ENCODE data around the gene AMPD2.
A peak's percentile ranks its signal among the peaks of the same experiment; 100 is the strongest.

AMPD2 gene

GRCh38 chr1:109618661-109619575, 719 bp upstream of the AMPD2 start:
- Histone ChIP-seq H3K9ac (ENCODE audit: low read length) (peak overlapping the region; percentile 72), H3K36me3 (ENCODE audit: control insufficient read depth, insufficient read depth, low read length) (no peaks in the 10 kb centered on the region), H3K4me1 (ENCODE audit: control insufficient read depth, insufficient read depth, low read length) (peaks cover 44% of the 10 kb centered on the region), H3K27me3 (ENCODE audit: control insufficient read depth, insufficient read depth, low read length) (no peaks in the 10 kb centered on the region), H3K9me3 (ENCODE audit: control insufficient read depth, low read length) (no peaks in the 10 kb centered on the region), H3K4me3 (ENCODE audit: low read length) (peak overlapping the region; percentile 49)

GRCh38 chr1:109620401-109620791, 759 bp downstream of the AMPD2 start:
- H3K4me1 ChIP-seq (ENCODE audit: control insufficient read depth, insufficient read depth, low read length) = peaks cover 47% of the 10 kb centered on the region
- no peaks in the 10 kb centered on the region for H3K9me3 ChIP-seq (ENCODE audit: control insufficient read depth, low read length)
- peak overlapping the region; percentile 60 for H3K4me3 ChIP-seq (ENCODE audit: low read length)
- no peaks in the 10 kb centered on the region for H3K36me3 ChIP-seq (ENCODE audit: control insufficient read depth, insufficient read depth, low read length)
- peak overlapping the region; percentile 72 for H3K9ac ChIP-seq (ENCODE audit: low read length)
- H3K27me3 ChIP-seq (ENCODE audit: control insufficient read depth, insufficient read depth, low read length) = no peaks in the 10 kb centered on the region

- peak overlapping the region; percentile 72 for H3K9ac ChIP-seq (ENCODE audit: low read length)
- H3K36me3 ChIP-seq (ENCODE audit: control insufficient read depth, insufficient read depth, low read length) = no peaks in the 10 kb centered on the region
- no peaks in the 10 kb centered on the region for H3K27me3 ChIP-seq (ENCODE audit: control insufficient read depth, insufficient read depth, low read length)
- peak overlapping the region; percentile 60 for H3K4me3 ChIP-seq (ENCODE audit: low read length)
- H3K9me3 ChIP-seq (ENCODE audit: control insufficient read depth, low read length) = no peaks in the 10 kb centered on the region
- peaks cover 47% of the 10 kb centered on the region for H3K4me1 ChIP-seq (ENCODE audit: control insufficient read depth, insufficient read depth, low read length)
These were observed 1.2 kb downstream of the AMPD2 start for GRCh38 chr1:109620841-109621286.

GRCh38 chr1:109621379-109622136, 1.9 kb downstream of the AMPD2 start:
- Histone ChIP-seq H3K9ac (ENCODE audit: low read length) (peak overlapping the region; percentile 72), H3K4me1 (ENCODE audit: control insufficient read depth, insufficient read depth, low read length) (peaks cover 47% of the 10 kb centered on the region), H3K27me3 (ENCODE audit: control insufficient read depth, insufficient read depth, low read length) (no peaks in the 10 kb centered on the region), H3K36me3 (ENCODE audit: control insufficient read depth, insufficient read depth, low read length) (no peaks in the 10 kb centered on the region), H3K9me3 (ENCODE audit: control insufficient read depth, low read length) (no peaks in the 10 kb centered on the region), H3K4me3 (ENCODE audit: low read length) (peak overlapping the region; percentile 60)

GRCh38 chr1:109622137-109622892, 2.7 kb downstream of the AMPD2 start:
- peak overlapping the region; percentile 72 for H3K9ac ChIP-seq (ENCODE audit: low read length)
- H3K27me3 ChIP-seq (ENCODE audit: control insufficient read depth, insufficient read depth, low read length) = no peaks in the 10 kb centered on the region
- H3K36me3 ChIP-seq (ENCODE audit: control insufficient read depth, insufficient read depth, low read length) = no peaks in the 10 kb centered on the region
- H3K9me3 ChIP-seq (ENCODE audit: control insufficient read depth, low read length) = no peaks in the 10 kb centered on the region
- H3K4me3 ChIP-seq (ENCODE audit: low read length) = no peak overlapping the region
- peaks cover 43% of the 10 kb centered on the region for H3K4me1 ChIP-seq (ENCODE audit: control insufficient read depth, insufficient read depth, low read length)

GRCh38 chr1:109622895-109623294, 3.3 kb downstream of the AMPD2 start:
- H3K36me3 ChIP-seq (ENCODE audit: control insufficient read depth, insufficient read depth, low read length) = no peaks in the 10 kb centered on the region
- no peaks in the 10 kb centered on the region for H3K27me3 ChIP-seq (ENCODE audit: control insufficient read depth, insufficient read depth, low read length)
- no peak overlapping the region for H3K4me3 ChIP-seq (ENCODE audit: low read length)
- no peak overlapping the region for H3K9ac ChIP-seq (ENCODE audit: low read length)
- peaks cover 38% of the 10 kb centered on the region for H3K4me1 ChIP-seq (ENCODE audit: control insufficient read depth, insufficient read depth, low read length)
- H3K9me3 ChIP-seq (ENCODE audit: control insufficient read depth, low read length) = no peaks in the 10 kb centered on the region

- peaks cover 33% of the 10 kb centered on the region for H3K4me1 ChIP-seq (ENCODE audit: control insufficient read depth, insufficient read depth, low read length)
- peaks cover 5% of the 10 kb centered on the region for H3K36me3 ChIP-seq (ENCODE audit: control insufficient read depth, insufficient read depth, low read length)
- H3K27me3 ChIP-seq (ENCODE audit: control insufficient read depth, insufficient read depth, low read length) = no peaks in the 10 kb centered on the region
- H3K9ac ChIP-seq (ENCODE audit: low read length) = no peak overlapping the region
- H3K9me3 ChIP-seq (ENCODE audit: control insufficient read depth, low read length) = no peaks in the 10 kb centered on the region
- no peak overlapping the region for H3K4me3 ChIP-seq (ENCODE audit: low read length)
These were observed 4.0 kb downstream of the AMPD2 start for GRCh38 chr1:109623601-109624161.

- no peak overlapping the region for H3K4me3 ChIP-seq (ENCODE audit: low read length)
- H3K27me3 ChIP-seq (ENCODE audit: control insufficient read depth, insufficient read depth, low read length) = no peaks in the 10 kb centered on the region
- H3K9me3 ChIP-seq (ENCODE audit: control insufficient read depth, low read length) = no peaks in the 10 kb centered on the region
- H3K9ac ChIP-seq (ENCODE audit: low read length) = no peak overlapping the region
- peaks cover 26% of the 10 kb centered on the region for H3K4me1 ChIP-seq (ENCODE audit: control insufficient read depth, insufficient read depth, low read length)
- peaks cover 12% of the 10 kb centered on the region for H3K36me3 ChIP-seq (ENCODE audit: control insufficient read depth, insufficient read depth, low read length)
These were observed 4.8 kb downstream of the AMPD2 start for GRCh38 chr1:109624201-109625010.

GRCh38 chr1:109625176-109625575, 5.5 kb downstream of the AMPD2 start:
- peaks cover 20% of the 10 kb centered on the region for H3K36me3 ChIP-seq (ENCODE audit: control insufficient read depth, insufficient read depth, low read length)
- H3K9ac ChIP-seq (ENCODE audit: low read length) = no peak overlapping the region
- no peak overlapping the region for H3K4me3 ChIP-seq (ENCODE audit: low read length)
- H3K27me3 ChIP-seq (ENCODE audit: control insufficient read depth, insufficient read depth, low read length) = no peaks in the 10 kb centered on the region
- H3K9me3 ChIP-seq (ENCODE audit: control insufficient read depth, low read length) = no peaks in the 10 kb centered on the region
- H3K4me1 ChIP-seq (ENCODE audit: control insufficient read depth, insufficient read depth, low read length) = peaks cover 25% of the 10 kb centered on the region

GRCh38 chr1:109625601-109626560, 6.2 kb downstream of the AMPD2 start:
- Histone ChIP-seq H3K9me3 (ENCODE audit: control insufficient read depth, low read length) (no peaks in the 10 kb centered on the region), H3K27me3 (ENCODE audit: control insufficient read depth, insufficient read depth, low read length) (no peaks in the 10 kb centered on the region), H3K36me3 (ENCODE audit: control insufficient read depth, insufficient read depth, low read length) (peaks cover 23% of the 10 kb centered on the region), H3K9ac (ENCODE audit: low read length) (no peak overlapping the region), H3K4me3 (ENCODE audit: low read length) (no peak overlapping the region), H3K4me1 (ENCODE audit: control insufficient read depth, insufficient read depth, low read length) (peaks cover 25% of the 10 kb centered on the region)
